ENCODE measurements around the gene HDAC1. TPM values are rescaled to one million over a fixed set of nuclear protein-coding genes. Genes with fewer than 3 reads are reported as not detected.

The HDAC1 gene
- total and polyA plus RNA-seq, 2 experiments from 2014 or later, result 53.8 to 58.5 TPM

DNA sequence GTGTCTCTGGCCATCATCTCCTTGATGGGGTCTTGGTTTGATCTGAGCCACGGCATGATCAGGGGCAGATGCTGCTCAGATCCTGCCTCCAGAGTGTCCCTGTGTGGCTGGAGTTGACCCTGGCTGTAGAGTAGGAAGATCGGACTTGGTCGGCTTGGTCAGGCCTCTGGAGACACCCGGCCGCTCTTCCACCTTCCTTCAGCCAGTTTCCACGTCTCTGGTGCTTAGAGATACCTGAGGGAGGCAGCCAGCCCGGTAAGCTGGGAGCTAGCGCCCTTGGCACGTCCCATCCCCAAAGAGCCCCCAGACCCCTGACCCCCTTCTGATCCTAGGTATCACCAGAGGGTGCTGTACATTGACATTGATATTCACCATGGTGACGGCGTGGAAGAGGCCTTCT lies 35.3 kb downstream of the HDAC1 start:
- no peaks in the 10 kb centered on the region for H3K9me2 ChIP-seq (ENCODE audit: insufficient read depth)
- no peaks in the 10 kb centered on the region for H3K27me3 ChIP-seq (replicated peaks; ENCODE audit: insufficient read depth)
- no peaks in the 10 kb centered on the region for H3K79me2 ChIP-seq (ENCODE audit: insufficient read depth)
- in situ Hi-C loops (cut with MboI), result no loop called here
- 89 to 95% methylated on average over 11 of the region's 11 CpGs for WGBS, 2 experiments (ENCODE audit: low coverage in 1 of 2, low lambda C conversion rate in 2 of 2, missing lambda C conversion rate in 2 of 2)
- no peak overlapping the region for H3K4me3 ChIP-seq
- no peak for DNase-seq
- H3K4me2 ChIP-seq (ENCODE audit: unreplicated experiment), result no peak overlapping the region
- H3K9ac ChIP-seq, result no peak overlapping the region
- H2AFZ ChIP-seq, result no peak overlapping the region
- no peaks in the 10 kb centered on the region for H4K20me1 ChIP-seq (ENCODE audit: insufficient read depth)
- H3K36me3 ChIP-seq (ENCODE audit: low read depth), result no peaks in the 10 kb centered on the region; the same call in 1 of the 2 replicates
- H3K27ac ChIP-seq, result no peak overlapping the region
- H3K9me3 ChIP-seq (ENCODE audit: low read depth), result no peaks in the 10 kb centered on the region
- H3K4me1 ChIP-seq (ENCODE audit: insufficient read depth), result no peaks in the 10 kb centered on the region
- TF ChIP-seq EZH2 (IDR thresholded peaks at IDR 0.05; ENCODE audit: insufficient read depth, poor library complexity, severe bottlenecking) (no peak), EZH2phosphoT487 (IDR thresholded peaks at IDR 0.05; ENCODE audit: insufficient read depth, low read depth) (no peak)
- H3F3A ChIP-seq (ENCODE audit: insufficient read depth), result 0 out of 2 replicates have a peak, but pooled peaks cover 5% of the 10 kb centered on the region

- H3K36me3 ChIP-seq (ENCODE audit: low read depth), result no peaks in the 10 kb centered on the region; the same call in 1 of the 2 replicates
- in situ Hi-C loops (cut with MboI), result no loop called here
Measured at GRCh38 chr1:32329931-32330466, 38.1 kb downstream of the HDAC1 start.

GRCh38 chr1:32330558-32331151 lies 38.8 kb downstream of the HDAC1 start:
- no peak overlapping the region for H2AFZ ChIP-seq
- DNase-seq, result no peak
- no peaks in the 10 kb centered on the region for H3K4me1 ChIP-seq (ENCODE audit: insufficient read depth)
- H3K9me2 ChIP-seq (ENCODE audit: insufficient read depth), result no peaks in the 10 kb centered on the region
- in situ Hi-C loops (cut with MboI), result no loop called here
- H3F3A ChIP-seq (ENCODE audit: insufficient read depth), result peaks cover 10% of the 10 kb centered on the region; the same call in 1 of the 2 replicates
- no peaks in the 10 kb centered on the region for H3K9me3 ChIP-seq (ENCODE audit: low read depth)
- no peaks in the 10 kb centered on the region for H4K20me1 ChIP-seq (ENCODE audit: insufficient read depth)
- no peak for TF ChIP-seq EZH2phosphoT487 (IDR thresholded peaks at IDR 0.05; ENCODE audit: insufficient read depth, low read depth)
- no peak for TF ChIP-seq EZH2 (IDR thresholded peaks at IDR 0.05; ENCODE audit: insufficient read depth, poor library complexity, severe bottlenecking)
- H3K4me2 ChIP-seq (ENCODE audit: unreplicated experiment), result no peak overlapping the region
- no peak overlapping the region for H3K27ac ChIP-seq
- H3K9ac ChIP-seq, result no peak overlapping the region
- no peaks in the 10 kb centered on the region for H3K27me3 ChIP-seq (replicated peaks; ENCODE audit: insufficient read depth)
- 93 to 94% methylated on average over 12 of the region's 12 CpGs for WGBS, 2 experiments (ENCODE audit: low coverage in 1 of 2, low lambda C conversion rate in 2 of 2, missing lambda C conversion rate in 2 of 2)
- H3K4me3 ChIP-seq, result no peak overlapping the region
- H3K36me3 ChIP-seq (ENCODE audit: low read depth), result no peaks in the 10 kb centered on the region; the same call in 1 of the 2 replicates
- no peaks in the 10 kb centered on the region for H3K79me2 ChIP-seq (ENCODE audit: insufficient read depth)

More at GRCh38 chr1:32329931-32330466, 38.1 kb downstream of the HDAC1 start:
- no peaks in the 10 kb centered on the region for H3K9me2 ChIP-seq (ENCODE audit: insufficient read depth)
- 84 to 91% methylated on average over 4 of the region's 4 CpGs for WGBS, 2 experiments (ENCODE audit: low coverage in 1 of 2, low lambda C conversion rate in 2 of 2, missing lambda C conversion rate in 2 of 2)
- no peaks in the 10 kb centered on the region for H4K20me1 ChIP-seq (ENCODE audit: insufficient read depth)
- H3F3A ChIP-seq (ENCODE audit: insufficient read depth), result peaks cover 10% of the 10 kb centered on the region; the same call in 1 of the 2 replicates
- no peak overlapping the region for H3K4me3 ChIP-seq
- no peak overlapping the region for H2AFZ ChIP-seq
- H3K9ac ChIP-seq, result no peak overlapping the region
- no peak overlapping the region for H3K4me2 ChIP-seq (ENCODE audit: unreplicated experiment)
- DNase-seq, result no peak
- H3K4me1 ChIP-seq (ENCODE audit: insufficient read depth), result no peaks in the 10 kb centered on the region
- no peak overlapping the region for H3K27ac ChIP-seq
- no peaks in the 10 kb centered on the region for H3K79me2 ChIP-seq (ENCODE audit: insufficient read depth)
- no peaks in the 10 kb centered on the region for H3K27me3 ChIP-seq (replicated peaks; ENCODE audit: insufficient read depth)
- TF ChIP-seq EZH2phosphoT487 (IDR thresholded peaks at IDR 0.05; ENCODE audit: insufficient read depth, low read depth) (no peak), EZH2 (IDR thresholded peaks at IDR 0.05; ENCODE audit: insufficient read depth, poor library complexity, severe bottlenecking) (no peak)
- no peaks in the 10 kb centered on the region for H3K9me3 ChIP-seq (ENCODE audit: low read depth)

- Histone ChIP-seq H4K20me1 (ENCODE audit: insufficient read depth) (no peaks in the 10 kb centered on the region), H2AFZ (no peak overlapping the region), H3K9me3 (ENCODE audit: low read depth) (no peaks in the 10 kb centered on the region), H3K4me3 (no peak overlapping the region), H3K9me2 (ENCODE audit: insufficient read depth) (no peaks in the 10 kb centered on the region), H3K79me2 (ENCODE audit: insufficient read depth) (no peaks in the 10 kb centered on the region), H3K27ac (no peak overlapping the region), H3K27me3 (replicated peaks; ENCODE audit: insufficient read depth) (no peaks in the 10 kb centered on the region), H3K4me1 (ENCODE audit: insufficient read depth) (0 out of 2 replicates have a peak, but pooled peaks cover 1% of the 10 kb centered on the region), H3K9ac (no peak overlapping the region), H3K4me2 (ENCODE audit: unreplicated experiment) (no peak overlapping the region), H3F3A (ENCODE audit: insufficient read depth) (peaks cover 10% of the 10 kb centered on the region; the same call in 1 of the 2 replicates), H3K36me3 (ENCODE audit: low read depth) (no peaks in the 10 kb centered on the region; the same call in 1 of the 2 replicates)
- in situ Hi-C loops (cut with MboI), result no loop called here
- no peak for DNase-seq
- no peak for TF ChIP-seq EZH2phosphoT487 (IDR thresholded peaks at IDR 0.05; ENCODE audit: insufficient read depth, low read depth)
- TF ChIP-seq EZH2 (IDR thresholded peaks at IDR 0.05; ENCODE audit: insufficient read depth, poor library complexity, severe bottlenecking), result no peak
- WGBS, 2 experiments (ENCODE audit: low coverage in 1 of 2, low lambda C conversion rate in 2 of 2, missing lambda C conversion rate in 2 of 2), result 91 to 92% methylated on average over 12 of the region's 12 CpGs
Measured at GRCh38 chr1:32331549-32331948, 39.7 kb downstream of the HDAC1 start.

Measured in GM23248 (cell line).